ENCODE results near the gene AATK. TPM values are rescaled to one million over a fixed set of nuclear protein-coding genes. Genes with fewer than 3 reads are reported as not detected.

Gene AATK
- total and polyA plus RNA-seq, 9 of the 15 experiments (the other 6 are each of a cell fraction or from before 2014, with no cell fraction given), result 0.11 to 0.55 (median 0.38) TPM; not detected in 5

DNA sequence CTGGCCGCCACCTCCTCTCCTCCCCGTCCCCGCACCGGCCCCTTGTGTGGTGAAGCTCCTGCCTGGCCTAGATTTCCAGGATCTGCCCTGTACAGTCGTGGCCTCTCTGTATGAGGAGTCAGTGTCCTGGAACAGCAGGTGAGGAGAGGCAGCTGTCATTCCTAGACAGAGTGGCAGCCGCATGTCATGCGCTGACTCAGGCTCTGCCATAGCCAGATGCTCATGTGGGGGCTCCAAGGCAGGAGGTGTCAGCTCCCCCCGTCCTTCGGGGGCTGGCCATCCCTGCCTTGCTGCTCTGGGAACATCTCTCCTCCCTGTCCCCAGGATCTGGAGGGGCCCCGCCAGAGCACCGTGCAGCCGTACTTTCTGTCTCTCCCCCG lies 70.6 kb downstream of the AATK start (continued):
- TF ChIP-seq HDAC8 (tag; IDR thresholded peaks at IDR 0.05), result no peak
- peak; percentile 53; the same call in 1 of the 2 replicates for TF ChIP-seq ERF (CRISPR knock-in tag; IDR thresholded peaks at IDR 0.05)
- TF ChIP-seq ZBTB7A (IDR thresholded peaks at IDR 0.05; ENCODE audit: borderline replicate concordance, control insufficient read depth, low read depth, low read length), result no peak
- TF ChIP-seq, protein P1, sequence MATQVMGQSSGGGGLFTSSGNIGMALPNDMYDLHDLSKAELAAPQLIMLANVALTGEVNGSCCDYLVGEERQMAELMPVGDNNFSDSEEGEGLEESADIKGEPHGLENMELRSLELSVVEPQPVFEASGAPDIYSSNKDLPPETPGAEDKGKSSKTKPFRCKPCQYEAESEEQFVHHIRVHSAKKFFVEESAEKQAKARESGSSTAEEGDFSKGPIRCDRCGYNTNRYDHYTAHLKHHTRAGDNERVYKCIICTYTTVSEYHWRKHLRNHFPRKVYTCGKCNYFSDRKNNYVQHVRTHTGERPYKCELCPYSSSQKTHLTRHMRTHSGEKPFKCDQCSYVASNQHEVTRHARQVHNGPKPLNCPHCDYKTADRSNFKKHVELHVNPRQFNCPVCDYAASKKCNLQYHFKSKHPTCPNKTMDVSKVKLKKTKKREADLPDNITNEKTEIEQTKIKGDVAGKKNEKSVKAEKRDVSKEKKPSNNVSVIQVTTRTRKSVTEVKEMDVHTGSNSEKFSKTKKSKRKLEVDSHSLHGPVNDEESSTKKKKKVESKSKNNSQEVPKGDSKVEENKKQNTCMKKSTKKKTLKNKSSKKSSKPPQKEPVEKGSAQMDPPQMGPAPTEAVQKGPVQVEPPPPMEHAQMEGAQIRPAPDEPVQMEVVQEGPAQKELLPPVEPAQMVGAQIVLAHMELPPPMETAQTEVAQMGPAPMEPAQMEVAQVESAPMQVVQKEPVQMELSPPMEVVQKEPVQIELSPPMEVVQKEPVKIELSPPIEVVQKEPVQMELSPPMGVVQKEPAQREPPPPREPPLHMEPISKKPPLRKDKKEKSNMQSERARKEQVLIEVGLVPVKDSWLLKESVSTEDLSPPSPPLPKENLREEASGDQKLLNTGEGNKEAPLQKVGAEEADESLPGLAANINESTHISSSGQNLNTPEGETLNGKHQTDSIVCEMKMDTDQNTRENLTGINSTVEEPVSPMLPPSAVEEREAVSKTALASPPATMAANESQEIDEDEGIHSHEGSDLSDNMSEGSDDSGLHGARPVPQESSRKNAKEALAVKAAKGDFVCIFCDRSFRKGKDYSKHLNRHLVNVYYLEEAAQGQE (IDR thresholded peaks at IDR 0.05; ENCODE audit: borderline replicate concordance), result no peak
- TF ChIP-seq, protein P1 (CRISPR knock-in tag; IDR thresholded peaks at IDR 0.05; ENCODE audit: low read depth), result no peak
- no peak for TF ChIP-seq CBFA2T3 (IDR thresholded peaks at IDR 0.05)
- no peak for TF ChIP-seq RBM17 (IDR thresholded peaks at IDR 0.05; ENCODE audit: borderline replicate concordance, low read depth, low read length)
- no peak for TF ChIP-seq KDM2B (CRISPR knock-in tag; IDR thresholded peaks at IDR 0.05)
- no peak for TF ChIP-seq ILK (tag; IDR thresholded peaks at IDR 0.05; ENCODE audit: borderline replicate concordance, low read depth)
- TF ChIP-seq SMAD3 (CRISPR knock-in tag; conservative IDR thresholded peaks at IDR 0.05), result no peak
- TF ChIP-seq ZBTB43 (CRISPR knock-in tag; IDR thresholded peaks at IDR 0.05), result no peak
- no peak for TF ChIP-seq POLR2B (IDR thresholded peaks at IDR 0.05; ENCODE audit: low read depth, partially characterized antibody)
- TF ChIP-seq PRPF4 (IDR thresholded peaks at IDR 0.05; ENCODE audit: insufficient read depth, low read depth, low read length, poor library complexity, severe bottlenecking), result no peak
- TF ChIP-seq PURB (CRISPR knock-in tag; IDR thresholded peaks at IDR 0.05; ENCODE audit: low read depth), result no peak
- peak; percentile 19; the same call in 1 of the 2 replicates for TF ChIP-seq OTX1 (CRISPR knock-in tag; IDR thresholded peaks at IDR 0.05)
- no peak for TF ChIP-seq BRF1 (IDR thresholded peaks at IDR 0.05; ENCODE audit: borderline replicate concordance, extremely low read depth, insufficient read length)
- 0 out of 2 replicates have a peak, but pooled peaks have one; percentile 4 for TF ChIP-seq POLR2G (IDR thresholded peaks at IDR 0.05; ENCODE audit: low read depth, low read length)
- TF ChIP-seq ZC3H4 (CRISPR knock-in tag; IDR thresholded peaks at IDR 0.05; ENCODE audit: borderline replicate concordance), result 0 out of 2 replicates have a peak, but pooled peaks have one; percentile 61
- no peak for TF ChIP-seq ZKSCAN8 (CRISPR knock-in tag; IDR thresholded peaks at IDR 0.05)
- no peak for TF ChIP-seq YBX1 (IDR thresholded peaks at IDR 0.05)
- no peak for TF ChIP-seq ZEB2 (IDR thresholded peaks at IDR 0.05)
- TF ChIP-seq SREBF1 (IDR thresholded peaks at IDR 0.05; ENCODE audit: borderline replicate concordance, low read depth, low read length), result no peak
